NCI-H1092 (cell line): ENCODE results near the gene WDR89.
A peak's percentile ranks its signal among the peaks of the same experiment; 100 is the strongest.
"Not testable (repeated sequence)": the region's sequence is repeated elsewhere in the genome, so short reads cannot be mapped to it uniquely, and the experiment has no call there.

ENCODE experiments used
- DNase-seq: peaks from one replicate; lab custom pipeline; 2025; lab: John Stamatoyannopoulos, UW

WDR89 gene, protein sequence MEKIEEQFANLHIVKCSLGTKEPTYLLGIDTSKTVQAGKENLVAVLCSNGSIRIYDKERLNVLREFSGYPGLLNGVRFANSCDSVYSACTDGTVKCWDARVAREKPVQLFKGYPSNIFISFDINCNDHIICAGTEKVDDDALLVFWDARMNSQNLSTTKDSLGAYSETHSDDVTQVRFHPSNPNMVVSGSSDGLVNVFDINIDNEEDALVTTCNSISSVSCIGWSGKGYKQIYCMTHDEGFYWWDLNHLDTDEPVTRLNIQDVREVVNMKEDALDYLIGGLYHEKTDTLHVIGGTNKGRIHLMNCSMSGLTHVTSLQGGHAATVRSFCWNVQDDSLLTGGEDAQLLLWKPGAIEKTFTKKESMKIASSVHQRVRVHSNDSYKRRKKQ

DNA sequence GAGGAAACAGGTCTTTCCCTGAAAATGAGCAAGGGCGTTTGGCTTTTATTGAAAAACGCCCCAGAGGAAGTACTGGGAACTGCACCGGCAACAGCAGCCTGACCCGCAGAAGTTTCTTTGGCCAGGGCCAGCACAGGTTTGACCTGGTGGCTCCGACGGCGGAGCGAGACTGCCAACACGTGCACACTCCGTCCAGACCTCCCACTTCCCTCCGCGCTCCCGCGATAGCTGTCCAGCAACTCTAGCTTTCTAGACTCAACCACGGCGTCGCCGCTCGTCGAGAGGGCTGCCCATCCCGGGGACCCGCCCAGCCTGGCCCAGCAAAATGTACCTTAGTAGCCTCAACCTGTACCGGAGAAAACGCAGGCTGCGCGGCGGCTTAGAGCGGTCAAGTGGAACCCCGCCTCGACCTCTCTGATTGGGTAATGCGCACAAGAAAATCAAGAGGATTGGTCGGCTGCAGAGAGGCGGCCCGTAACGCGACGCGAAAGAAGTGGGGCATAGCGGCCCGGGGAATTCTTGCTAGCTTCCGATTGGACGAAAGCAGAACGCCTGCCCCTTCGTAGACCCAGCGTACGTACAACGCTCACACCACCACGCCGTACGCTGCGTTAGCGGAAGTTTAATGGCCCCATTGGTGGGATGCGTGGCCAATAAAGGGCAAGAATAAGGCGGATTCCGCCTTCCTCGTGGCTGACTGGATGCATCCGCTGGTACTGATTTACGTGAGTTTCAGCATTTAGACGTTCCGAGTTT lies at the start of gene WDR89:
Gene WDR89, minus strand, starts transcription at position 399 of the 756 bp plus-strand sequence. CDS start 41,929 bp downstream, outside the sequence.
- peak; percentile 100 for DNase-seq

DNA sequence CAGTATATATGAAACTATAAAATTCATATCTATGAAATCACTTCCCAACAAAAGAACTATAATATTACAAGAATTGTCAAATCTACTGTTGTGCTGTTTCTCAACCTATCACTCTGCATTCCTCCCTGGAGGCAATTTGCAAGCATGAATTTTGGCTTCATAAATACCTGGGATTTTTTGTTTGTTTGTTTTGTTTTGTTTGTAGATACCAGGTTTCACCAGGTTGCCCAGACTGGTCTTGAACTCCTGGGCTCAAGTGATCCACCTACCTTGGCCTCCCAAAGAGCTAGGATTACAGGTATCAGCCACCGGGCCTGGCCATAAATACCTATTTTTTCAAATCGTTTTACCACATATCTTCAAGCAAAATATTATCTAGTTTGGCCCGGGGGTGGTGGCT lies 47.5 kb upstream of the WDR89 start:
- no peak for DNase-seq

DNA sequence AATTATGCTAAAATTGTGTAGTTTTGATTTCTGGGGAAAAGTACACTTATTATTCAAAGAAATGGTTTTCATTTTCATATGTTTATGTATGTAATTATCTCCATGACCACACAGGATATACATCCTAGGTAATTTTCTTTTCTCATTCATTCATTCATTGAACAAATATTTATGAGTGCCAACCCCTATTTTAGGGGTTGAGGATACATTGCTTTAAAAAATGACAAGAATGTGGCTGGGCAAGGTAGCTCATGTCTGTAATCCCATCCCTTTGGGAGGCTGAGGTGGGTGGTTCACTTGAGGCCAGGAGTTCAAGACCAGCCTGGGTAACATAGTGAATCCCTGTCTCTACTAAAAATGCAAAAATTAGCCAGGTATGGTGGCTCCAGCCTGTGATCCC lies 45.3 kb upstream of the WDR89 start:
- DNase-seq = no peak

DNA sequence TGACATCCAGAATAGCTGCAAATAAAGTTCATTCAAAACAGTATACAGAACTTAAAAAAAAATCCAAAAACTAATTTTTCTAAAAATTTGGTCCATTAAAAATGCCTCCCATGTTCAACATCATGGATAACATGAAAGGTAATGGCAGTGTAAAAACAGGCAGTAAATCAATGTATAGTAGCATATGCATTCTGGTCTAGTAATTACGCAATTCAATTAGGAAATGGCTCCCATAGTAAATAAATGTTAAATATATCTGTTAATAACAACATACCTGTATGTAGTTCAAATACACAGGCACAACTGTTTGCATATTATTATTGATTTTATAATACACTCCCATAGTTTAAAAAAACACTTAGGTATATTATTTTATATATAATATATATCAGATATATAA lies 43.7 kb upstream of the WDR89 start:
- no peak for DNase-seq

DNA sequence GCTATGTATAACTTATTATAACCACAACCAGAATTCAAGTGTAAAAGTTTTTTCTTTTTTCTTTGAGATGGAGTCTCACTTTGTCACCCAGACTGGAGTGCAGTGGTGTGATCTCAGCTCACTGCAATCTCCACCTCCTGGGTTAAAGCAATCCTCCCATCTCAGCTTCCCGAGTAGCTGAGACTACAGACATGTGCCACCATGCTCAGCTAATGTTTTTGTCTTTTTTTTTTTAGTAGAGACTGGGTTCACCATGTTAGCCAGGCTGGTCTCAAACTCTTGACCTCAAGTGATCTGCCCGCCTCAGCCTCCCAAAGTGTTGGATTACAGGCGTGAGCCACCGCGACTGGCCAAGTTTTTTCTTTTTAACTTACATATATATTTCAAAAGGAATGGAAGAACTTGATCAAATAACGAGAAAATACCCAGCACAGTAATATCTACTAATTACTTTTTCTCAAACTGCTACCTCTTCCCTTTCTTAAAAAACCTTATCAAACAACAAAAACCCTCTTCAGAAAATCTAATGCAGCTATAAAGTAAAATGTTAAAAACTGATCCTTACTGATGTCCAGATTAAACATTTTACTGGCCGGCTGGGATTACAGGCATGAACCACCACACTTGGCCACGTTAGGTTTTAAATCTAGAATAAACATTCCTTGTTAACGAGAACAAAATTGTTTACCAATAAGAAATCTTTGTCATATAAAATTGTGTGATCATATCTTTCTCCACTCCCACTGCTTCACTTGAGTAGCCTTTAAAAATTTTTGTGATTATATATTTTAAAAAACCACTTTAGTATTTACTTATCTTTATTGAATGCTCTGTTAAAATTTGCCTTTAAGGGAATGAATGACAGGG lies 41.3 kb upstream of the WDR89 start:
- DNase-seq = no peak

DNA sequence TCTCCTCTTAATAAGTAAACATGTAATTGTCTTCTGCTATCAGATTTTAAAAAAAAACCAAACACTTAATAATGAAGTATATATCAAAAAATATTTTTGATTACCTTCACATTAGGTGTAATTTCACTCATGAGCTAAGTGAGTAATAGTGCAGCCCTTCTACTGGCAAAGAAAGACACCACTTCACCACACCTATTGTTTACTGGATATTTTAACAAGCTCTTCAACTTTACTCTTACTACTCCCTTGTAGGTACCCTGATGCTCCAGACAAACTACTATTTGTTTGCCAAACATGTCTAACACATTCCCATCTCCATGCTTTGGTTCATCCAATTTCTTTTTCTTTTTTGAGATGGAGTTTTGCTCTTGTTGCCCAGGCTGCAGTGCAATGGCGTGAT lies 36.9 kb upstream of the WDR89 start:
- no peak for DNase-seq

DNA sequence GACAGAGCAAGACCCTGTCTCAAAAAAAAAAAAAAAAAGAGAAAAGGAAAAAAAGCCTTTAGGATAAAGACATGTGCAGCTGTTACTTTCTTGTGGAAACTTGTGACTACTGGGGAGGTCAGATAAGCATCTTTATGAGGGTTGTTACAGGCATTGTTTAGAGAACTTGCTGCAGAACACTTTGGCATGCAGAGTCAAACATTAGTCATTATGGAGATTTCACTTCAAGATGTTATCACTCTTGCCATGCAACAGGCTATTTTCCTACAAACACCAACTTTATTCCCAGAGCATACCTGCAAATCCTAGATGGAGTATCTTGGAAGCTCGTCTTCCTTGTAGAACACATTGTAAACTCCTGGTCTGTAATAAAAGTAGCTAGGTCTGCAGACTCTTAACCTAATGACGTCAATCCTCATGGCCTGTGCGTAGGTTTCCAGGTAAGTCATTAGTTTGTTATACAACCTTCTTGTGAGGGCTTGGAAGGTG lies 36.3 kb upstream of the WDR89 start:
- DNase-seq = no peak

DNA sequence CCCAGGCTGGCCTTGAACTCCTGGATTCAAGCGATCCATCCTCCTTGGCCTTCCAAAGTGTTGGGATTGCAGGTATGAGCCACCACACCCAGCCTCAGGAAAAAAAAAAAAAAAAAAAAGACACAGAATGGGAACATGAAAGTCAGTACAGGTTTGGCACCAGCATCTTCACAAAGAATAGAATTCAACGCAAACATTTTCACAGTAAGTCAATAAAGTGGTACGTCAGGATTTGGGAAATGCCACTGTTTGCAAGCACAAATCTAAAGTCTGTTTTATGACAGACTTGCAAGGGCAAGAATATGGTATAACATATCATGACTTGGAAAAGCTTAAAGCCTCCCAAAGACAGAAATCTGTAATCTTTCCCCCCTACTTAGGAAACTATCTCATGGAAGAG lies 34.9 kb upstream of the WDR89 start:
- no peak for DNase-seq

DNA sequence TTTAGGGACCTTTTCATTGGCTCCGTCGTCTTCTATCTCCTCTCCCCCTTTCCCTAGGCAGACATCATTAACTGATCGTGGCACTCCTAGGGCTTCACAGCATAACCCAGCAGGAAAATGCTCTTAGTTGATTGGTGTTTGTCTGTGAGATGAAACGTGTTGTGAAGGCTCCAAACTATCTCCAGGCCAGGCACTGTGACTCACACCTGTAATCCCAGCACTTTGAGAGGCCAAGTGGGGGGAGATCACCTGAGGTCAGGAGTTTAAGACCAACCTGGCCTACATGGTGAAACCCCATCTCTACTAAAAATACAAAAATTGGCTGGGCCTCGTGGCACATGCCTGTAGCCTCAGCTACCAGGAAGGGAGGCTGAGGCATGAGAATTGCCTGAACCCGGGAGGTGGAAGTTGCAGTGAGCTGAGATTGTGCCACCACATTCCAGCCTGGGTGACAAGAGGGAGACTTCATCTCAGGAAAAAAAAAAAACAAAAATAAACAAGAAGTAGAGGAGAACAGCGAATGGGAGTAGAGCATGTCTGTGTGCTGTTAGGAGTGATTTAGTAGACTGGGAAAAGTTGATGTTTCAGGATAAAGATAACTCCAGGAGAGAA lies 32.3 kb upstream of the WDR89 start:
- no peak for DNase-seq

DNA sequence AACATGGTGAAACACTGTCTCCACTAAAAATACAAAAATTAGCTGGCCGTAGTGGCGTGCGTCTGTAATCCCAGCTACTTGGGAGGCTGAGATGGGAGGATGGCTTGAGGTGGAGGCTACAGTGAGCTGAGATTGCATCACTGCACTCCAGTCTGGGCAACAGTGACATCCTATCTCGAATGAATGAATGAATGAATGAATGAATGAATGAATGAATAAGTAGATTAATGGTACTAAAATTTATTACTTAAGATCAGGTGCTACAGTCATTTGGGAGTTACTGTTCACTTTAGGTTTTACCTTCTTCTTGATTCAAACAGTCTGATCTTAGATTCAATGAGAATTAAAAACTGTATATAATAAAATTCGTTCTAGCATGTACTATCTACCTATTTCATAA lies 31.6 kb upstream of the WDR89 start:
- no peak for DNase-seq

DNA sequence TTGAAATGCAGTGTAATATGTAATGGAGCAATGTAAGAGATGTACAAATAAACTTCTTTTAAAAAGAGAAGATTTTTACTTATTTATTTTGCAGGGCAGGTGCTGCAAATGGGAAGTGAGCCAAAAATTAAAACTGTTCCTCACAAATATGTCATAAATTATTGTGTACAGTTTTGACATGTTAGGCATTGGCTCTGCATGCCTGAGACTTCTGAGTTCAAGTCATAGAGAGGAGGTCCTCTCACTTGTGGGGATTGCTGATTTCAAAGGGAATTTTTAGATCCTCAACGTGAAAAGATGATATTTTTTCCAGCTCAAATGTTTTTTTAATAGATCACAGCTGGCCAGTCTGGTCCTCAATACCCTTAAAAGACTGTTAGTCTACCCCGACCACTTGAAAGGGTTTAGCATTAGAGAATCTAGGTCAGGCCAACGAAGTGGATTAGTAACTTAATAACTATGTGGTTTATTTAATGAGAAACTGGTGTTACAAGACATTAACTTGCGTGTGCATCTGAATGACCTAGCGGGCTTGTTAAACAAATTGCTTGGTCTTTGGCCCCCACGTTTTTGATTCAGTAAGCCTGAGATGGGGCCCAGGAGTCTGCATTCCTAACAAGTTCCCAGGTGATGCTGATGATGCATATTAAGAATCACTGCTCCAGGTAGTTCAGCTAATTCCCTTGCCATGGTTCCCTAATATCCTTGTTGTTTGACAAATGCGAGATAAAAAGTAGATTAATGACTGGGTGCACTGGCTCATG lies 30.9 kb upstream of the WDR89 start:
- DNase-seq = no peak

DNA sequence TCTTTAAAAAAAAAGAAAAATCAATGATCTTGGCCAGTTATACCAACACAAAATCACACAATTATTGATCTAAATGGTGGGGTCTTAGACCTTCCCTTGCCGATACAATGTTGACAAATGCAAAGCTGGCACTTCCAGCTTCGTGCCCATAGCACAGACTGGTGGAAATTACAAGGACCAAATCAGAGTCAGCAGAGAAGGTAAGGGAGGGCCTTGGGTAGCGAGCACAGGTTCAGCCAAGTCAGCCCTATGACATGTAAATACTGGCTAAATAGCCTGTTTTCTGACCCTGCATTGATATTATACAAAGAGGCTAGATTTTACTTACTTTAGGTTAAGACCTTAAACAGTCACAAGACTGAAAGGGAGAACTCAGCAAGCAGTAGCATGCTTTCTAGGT lies 30.3 kb upstream of the WDR89 start:
- DNase-seq = no peak

DNA sequence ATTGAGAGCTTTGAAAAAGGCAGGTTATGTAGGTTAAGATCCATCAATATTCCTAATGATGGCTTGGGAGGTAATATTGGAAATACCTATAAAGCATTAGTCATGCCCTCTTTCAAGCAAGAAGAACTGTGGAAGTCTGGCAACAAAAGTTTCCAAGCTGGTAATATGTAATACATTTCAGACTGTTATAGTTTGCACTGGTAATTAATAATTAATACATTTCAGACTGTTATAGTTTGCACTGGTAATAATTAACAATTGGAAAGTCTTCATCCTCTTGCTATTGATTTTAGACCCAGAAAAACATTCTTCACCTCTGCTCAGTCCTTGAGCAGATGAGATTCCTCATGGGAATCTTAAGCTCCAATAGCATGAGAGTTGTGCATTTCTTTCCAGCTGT lies 29.0 kb upstream of the WDR89 start:
- no peak for DNase-seq

DNA sequence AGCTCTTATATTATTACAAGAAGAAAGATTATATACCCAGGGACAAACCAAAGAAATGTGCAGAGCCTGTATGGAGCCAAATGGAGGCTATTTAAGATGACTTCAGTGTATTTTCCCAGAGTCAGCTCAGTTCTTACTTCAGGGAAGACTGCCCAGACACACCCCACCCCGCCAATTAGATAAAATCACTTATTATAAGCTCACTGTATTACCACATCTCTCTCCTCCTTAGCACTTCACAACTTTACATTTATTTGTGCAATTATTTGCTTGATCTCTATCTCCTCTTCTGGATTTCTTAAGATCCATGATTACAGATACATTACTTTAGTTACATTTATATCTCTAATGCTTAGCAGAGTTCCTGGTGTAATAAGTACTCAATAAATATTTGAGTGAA lies 24.7 kb upstream of the WDR89 start:
- DNase-seq = no peak

DNA sequence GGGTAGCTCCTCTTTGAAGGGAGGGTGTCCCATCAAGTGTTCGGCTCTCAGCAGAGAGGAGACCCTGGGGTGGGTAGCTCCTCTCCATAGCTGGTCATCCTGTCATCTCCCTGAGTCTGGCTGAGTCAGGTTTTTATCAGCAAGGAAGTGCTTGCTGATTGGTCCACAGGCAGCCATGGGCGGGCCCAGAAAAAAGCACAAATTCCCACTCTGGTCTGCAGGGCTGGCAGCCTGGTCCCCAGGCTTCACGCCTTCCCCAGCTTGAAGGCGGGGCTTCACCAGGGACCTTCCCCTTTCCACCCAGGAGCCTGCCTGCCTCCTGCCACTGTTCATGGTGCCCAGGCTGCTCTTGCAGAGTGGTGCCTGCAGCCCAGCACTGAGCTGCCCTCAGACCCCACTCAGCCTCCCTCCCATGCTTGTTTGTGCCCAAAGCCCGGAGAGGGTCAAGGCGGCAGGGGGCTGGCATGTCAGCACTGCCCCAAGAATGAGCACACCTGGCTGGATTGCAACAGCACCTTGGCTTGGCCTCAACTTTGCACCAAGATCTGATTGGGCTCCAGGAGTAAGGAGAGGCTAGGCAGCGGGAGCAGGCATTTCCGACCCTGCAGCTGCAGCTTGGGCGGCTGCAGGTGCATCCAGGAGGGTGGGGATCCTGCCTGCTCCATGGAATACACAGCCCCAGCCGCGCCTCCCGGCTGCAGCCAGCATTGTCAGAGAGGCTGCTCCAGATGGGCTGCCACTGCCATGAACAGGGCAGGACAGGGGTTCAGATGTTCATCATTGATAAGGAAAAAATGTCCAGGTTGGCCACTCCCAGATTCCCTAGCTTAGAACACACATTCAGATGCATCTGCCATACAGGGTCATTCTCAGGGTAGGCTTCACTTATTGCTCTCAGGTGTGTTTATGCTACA lies 22.0 kb upstream of the WDR89 start:
- DNase-seq = no peak

DNA sequence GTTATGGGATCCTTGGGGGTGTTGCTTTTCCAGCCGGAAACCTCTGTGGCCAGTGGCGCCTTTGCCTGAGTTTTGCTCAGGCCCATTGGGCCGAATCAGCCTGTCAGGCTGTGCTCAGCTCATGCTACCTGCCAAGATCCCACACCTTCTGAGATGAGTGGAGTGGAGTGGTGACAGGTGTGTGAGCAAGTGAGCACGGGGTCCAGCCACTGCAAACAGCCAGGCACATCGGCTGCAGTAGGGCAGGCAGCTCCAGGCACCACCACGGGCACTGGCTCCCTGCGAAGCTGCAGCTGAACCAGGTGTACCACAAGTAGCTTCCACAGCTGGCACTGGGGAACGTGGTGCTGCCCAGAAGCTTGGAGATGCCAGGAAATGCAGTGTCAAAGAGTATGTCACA lies 21.1 kb upstream of the WDR89 start:
- no peak for DNase-seq

DNA sequence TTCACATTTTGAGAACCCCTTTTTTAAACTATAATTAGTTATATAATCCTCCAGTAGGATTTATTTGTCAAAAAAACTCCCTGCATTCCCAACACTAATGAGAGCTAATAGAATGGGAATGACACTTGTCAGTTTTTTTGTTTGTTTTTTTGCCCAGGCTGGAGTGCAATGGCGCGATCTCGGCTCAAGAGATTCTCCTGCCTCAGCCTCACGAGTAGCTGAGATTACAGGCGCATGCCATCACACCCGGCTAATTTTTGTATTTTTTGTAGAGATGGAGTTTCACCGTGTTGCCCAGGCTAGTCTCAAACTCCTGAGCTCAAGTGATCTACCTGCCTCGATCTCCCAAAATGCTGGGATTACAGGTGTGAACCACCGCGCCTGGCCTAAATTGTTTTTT lies 20.2 kb upstream of the WDR89 start:
- not testable (repeated sequence) for DNase-seq

DNA sequence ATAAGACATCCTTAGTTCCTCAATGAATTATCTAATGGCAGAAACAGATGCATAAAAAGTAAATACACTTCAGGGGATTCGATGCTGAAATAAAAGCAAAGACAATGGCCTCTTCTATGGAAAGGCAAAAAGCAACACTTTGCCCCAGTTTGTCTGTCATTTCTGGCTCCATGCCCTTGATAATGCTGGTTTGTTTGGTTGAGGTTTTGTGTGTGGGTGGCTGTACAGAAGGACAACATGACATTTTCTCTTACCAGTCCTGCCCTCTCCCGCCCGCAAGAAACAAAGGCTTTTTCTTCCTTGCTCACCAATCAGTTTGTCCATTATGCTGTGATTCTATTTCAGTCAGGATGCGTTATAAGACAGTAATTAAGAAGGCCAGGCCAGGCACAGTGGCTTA lies 18.1 kb upstream of the WDR89 start:
- DNase-seq = no peak

DNA sequence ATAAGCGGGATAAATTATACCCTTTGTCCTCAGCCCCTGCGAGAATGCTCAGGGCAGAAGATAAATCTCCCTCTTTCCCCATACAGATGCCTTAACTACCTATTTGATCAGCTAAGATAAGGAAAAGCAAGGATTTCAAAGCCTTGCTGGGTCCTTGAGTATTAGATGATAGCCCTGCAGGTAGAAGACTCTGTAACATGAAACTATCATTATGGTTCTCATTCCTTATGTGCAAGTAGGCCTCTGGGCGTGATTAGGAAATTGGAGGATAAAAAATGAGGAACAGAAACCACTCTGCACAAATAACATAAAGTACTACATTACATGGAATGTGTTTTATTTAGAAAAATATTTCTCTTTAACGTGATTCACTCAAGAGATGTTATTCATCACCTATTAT lies 14.5 kb upstream of the WDR89 start:
- DNase-seq = no peak

DNA sequence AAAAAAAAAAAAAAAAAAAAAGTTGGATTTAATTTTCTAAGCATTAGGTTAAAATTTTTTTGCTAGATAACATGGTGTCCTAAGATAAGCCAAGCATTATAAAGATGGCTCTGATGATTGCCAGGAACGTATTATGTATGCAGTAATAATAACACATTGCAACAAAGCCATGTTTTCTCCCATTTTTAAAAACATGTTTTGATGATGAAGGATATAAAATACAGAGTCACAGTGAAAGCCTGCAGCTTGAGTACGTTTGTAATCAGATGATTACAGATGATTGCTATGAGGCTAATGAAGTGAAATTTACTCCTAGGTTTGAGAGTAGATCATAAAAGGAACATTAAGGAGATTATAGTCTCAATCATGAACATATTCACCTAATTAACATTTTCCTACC lies 13.3 kb upstream of the WDR89 start:
- no peak for DNase-seq
